BJ (cell line): Measurements from ENCODE around the gene SLCO1A2. TPM values are rescaled to one million over a fixed set of nuclear protein-coding genes. Genes with fewer than 3 reads are reported as not detected.
"Not testable (repeated sequence)": the region's sequence is repeated elsewhere in the genome, so short reads cannot be mapped to it uniquely, and the experiment has no call there.

Experiments used
- CTCF ChIA-PET: fragments of 350-600 bp; formaldehyde crosslinking; extraction: SDS; loops from one replicate; lab custom pipeline; 2021; ENCODE audit warnings: antibody characterized with exemption, inconsistent platforms; lab: Yijun Ruan, JAX
- POLR2A ChIA-PET: fragments of 300-600 bp; sonication (Branson Sonifier 250); formaldehyde crosslinking; extraction: SDS; loops from one replicate; lab custom pipeline; 2021; ENCODE audit warnings: antibody characterized with exemption; lab: Charles Lee
- DNase-seq: peaks from one replicate; pipeline ENCODE4 v3.0.0-alpha.2; 2011; ENCODE audit warnings: low read depth
- H3K27me3 ChIP-seq: 2 replicates; pipeline ENCODE4 v1.6.0; 2011; ENCODE audit warnings: low read length; ENCODE audit not compliant: control insufficient read depth, insufficient read depth
- H3K36me3 ChIP-seq: 2 replicates; pipeline ENCODE4 v1.5.1; 2011; ENCODE audit warnings: low read length; ENCODE audit not compliant: control insufficient read depth, insufficient read depth
- H3K4me3 ChIP-seq: 2 replicates; pipeline ENCODE4 v1.5.1; 2011; ENCODE audit warnings: low read depth, mild to moderate bottlenecking, control low read depth, low read length
- polyA minus RNA-seq: library from RNA; depleted of rRNA, polyadenylated mRNA; stranded (reverse); fragments of >200 nt; gene quantifications from 2 replicates; pipeline ENCODE4 v1.2.3, GENCODE V29; 2011; rRNA and poly(A)+ RNA removed
- polyA plus RNA-seq: library from polyadenylated mRNA; depleted of rRNA; stranded (reverse); fragments of >200 nt; gene quantifications from 2 replicates; pipeline ENCODE4 v1.2.3, GENCODE V29; 2011; rRNA removed
- TF ChIP-seq, protein P1 (sequence below): IDR thresholded peaks from 2 replicates; pipeline ENCODE4 v1.5.1; 2011; ENCODE audit warnings: low read depth, mild to moderate bottlenecking, control low read depth, inconsistent platforms, low read length, moderate library complexity; ENCODE audit not compliant: insufficient read depth

Gene SLCO1A2, protein sequence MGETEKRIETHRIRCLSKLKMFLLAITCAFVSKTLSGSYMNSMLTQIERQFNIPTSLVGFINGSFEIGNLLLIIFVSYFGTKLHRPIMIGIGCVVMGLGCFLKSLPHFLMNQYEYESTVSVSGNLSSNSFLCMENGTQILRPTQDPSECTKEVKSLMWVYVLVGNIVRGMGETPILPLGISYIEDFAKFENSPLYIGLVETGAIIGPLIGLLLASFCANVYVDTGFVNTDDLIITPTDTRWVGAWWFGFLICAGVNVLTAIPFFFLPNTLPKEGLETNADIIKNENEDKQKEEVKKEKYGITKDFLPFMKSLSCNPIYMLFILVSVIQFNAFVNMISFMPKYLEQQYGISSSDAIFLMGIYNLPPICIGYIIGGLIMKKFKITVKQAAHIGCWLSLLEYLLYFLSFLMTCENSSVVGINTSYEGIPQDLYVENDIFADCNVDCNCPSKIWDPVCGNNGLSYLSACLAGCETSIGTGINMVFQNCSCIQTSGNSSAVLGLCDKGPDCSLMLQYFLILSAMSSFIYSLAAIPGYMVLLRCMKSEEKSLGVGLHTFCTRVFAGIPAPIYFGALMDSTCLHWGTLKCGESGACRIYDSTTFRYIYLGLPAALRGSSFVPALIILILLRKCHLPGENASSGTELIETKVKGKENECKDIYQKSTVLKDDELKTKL
- not detected in 2 replicates for polyA plus RNA-seq
- polyA minus RNA-seq = not detected in 2 replicates

GRCh38 chr12:21334771-21335325 lies at the start of gene SLCO1A2:
TSS of gene SLCO1A2 (minus strand) at chr12:21334917. CDS start at chr12:21334647, 270 bp downstream.
- Histone ChIP-seq H3K36me3 (no peaks in the 10 kb centered on the region), H3K4me3 (no peak within 1 kb of the TSS), H3K27me3 (no peaks in the 10 kb centered on the region)
- ChIA-PET CTCF (no interaction called here), POLR2A (no interaction called here)
- no peak for DNase-seq
- TF ChIP-seq, protein P1, sequence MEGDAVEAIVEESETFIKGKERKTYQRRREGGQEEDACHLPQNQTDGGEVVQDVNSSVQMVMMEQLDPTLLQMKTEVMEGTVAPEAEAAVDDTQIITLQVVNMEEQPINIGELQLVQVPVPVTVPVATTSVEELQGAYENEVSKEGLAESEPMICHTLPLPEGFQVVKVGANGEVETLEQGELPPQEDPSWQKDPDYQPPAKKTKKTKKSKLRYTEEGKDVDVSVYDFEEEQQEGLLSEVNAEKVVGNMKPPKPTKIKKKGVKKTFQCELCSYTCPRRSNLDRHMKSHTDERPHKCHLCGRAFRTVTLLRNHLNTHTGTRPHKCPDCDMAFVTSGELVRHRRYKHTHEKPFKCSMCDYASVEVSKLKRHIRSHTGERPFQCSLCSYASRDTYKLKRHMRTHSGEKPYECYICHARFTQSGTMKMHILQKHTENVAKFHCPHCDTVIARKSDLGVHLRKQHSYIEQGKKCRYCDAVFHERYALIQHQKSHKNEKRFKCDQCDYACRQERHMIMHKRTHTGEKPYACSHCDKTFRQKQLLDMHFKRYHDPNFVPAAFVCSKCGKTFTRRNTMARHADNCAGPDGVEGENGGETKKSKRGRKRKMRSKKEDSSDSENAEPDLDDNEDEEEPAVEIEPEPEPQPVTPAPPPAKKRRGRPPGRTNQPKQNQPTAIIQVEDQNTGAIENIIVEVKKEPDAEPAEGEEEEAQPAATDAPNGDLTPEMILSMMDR = no peak

- TF ChIP-seq, protein P1 = no peak
- H3K27me3 ChIP-seq = no peaks in the 10 kb centered on the region
- POLR2A ChIA-PET = no interaction called here
- CTCF ChIA-PET = no interaction called here
- no peak overlapping the region for H3K4me3 ChIP-seq
- DNase-seq = no peak
- H3K36me3 ChIP-seq = no peaks in the 10 kb centered on the region
Measured at GRCh38 chr12:21384261-21384660, 49.5 kb upstream of the SLCO1A2 start.

- DNase-seq, CTCF ChIA-PET, H3K27me3 ChIP-seq, H3K4me3 ChIP-seq, H3K36me3 ChIP-seq, POLR2A ChIA-PET: not testable (repeated sequence)
Measured at GRCh38 chr12:21381320-21381719, 46.6 kb upstream of the SLCO1A2 start.

- ChIA-PET CTCF (no interaction called here), POLR2A (no interaction called here)
- no peaks in the 10 kb centered on the region for H3K36me3 ChIP-seq
- DNase-seq = no peak
- no peaks in the 10 kb centered on the region for H3K27me3 ChIP-seq
- TF ChIP-seq, protein P1 = no peak
- H3K4me3 ChIP-seq = no peak overlapping the region
Measured at GRCh38 chr12:21379218-21379617, 44.5 kb upstream of the SLCO1A2 start.

DNA sequence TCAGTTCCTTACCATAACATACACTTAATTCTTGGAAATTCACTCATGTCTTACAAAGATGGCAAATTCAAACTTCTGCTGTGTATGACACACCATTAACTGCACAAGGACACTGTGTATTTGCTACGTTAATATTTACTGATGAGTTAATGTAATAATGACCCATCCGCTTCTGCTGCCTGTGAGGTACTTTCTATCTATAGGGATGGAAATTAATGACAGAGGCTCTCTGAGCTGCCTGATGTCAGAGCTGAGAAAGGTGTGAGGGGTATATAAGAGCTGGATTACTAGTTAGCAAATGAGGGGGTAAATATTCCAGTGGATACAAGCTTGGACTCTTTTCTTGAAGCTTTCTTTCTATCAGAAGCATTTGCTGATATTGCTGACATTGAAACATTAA lies 37.9 kb upstream of the SLCO1A2 start, which contains the start of gene IAPP:
IAPP (plus strand) TSS at position 301 of the 400 bp plus-strand sequence. CDS start 450 bp downstream, outside the sequence.
- Histone ChIP-seq H3K27me3 (no peaks in the 10 kb centered on the region), H3K4me3 (no peak within 1 kb of the TSS), H3K36me3 (no peaks in the 10 kb centered on the region)
- ChIA-PET CTCF (no interaction called here), POLR2A (no interaction called here)
- no peak for DNase-seq
- TF ChIP-seq, protein P1 = no peak
